Activated CD4-positive, CD25-positive, alpha-beta regulatory T cell (primary cell): ENCODE results near the gene NEK6.

Source experiments
- DNase-seq, 4 experiments: peaks; one replicate each; lab custom pipeline; 2025; lab: John Stamatoyannopoulos, UW

NEK6 gene

DNA sequence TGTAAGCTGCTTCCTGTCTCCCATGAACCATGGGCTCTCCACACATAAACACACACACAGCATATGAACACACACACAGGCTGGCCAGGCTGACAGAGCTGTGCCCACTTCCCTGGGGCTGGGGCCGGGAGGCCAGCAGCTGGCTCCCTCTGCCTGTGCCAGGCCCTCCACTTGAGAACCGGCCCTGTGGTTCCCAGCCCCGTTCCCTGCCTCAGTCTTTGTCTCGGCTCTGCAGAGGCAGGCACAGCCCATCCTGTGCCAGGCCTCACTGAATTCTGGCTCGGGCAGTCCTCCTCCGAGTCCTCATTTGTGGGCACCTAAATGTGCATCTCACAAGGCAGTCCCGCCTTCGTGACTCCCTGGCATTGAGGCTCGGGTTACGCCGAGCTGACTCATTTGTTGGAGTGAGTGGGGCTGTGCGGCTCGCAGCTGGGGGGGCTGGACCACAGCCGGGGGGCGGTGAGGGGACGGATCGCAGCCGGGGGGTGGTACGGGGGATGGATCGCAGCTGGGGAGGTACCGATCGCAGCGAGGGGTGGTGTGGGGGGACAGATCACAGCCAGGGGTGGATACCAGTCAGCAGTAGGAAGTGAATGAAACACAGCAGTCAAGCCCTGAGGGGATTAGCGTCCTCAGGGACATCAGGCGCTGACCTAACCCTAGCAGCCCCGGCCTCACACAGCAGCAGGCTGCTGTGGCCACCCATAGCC is 85.2 kb downstream of the NEK6 start:
- no peak for DNase-seq

DNA sequence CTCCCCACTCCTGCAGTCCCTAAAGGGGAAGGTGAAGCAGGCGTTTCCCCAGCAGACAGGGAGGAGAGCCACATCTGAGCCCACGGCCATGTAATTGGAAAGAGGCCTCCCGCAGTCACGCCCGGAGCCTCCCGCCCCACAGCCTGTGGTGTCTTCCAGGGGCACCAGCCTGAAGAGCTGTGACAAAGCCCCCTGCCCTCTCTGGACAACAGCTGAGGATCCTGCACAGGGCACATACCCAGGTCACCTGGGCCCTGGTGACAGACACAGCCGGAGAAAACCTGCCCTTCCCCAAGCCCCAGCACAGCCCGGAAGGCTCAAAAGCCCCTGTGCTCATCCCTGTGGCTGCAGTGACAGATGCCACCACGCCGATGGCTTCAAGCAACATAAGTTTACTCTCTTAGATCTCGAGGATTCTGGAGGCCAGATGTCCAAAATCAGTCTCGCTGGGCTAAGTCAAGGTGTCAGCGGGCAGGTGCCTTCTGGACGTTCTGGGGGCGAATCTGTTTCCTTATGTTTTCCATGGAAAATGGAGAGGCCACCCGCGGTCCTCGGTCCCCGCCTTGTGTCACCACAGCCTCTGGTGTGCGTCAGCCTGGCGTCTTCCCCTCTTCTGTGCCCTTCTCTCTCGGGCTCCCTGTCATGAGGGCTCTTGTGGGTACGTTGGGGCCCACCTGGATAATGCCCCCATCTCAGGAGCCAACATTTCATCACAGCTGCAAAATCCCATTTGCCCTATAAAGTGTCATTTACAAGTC is 86.0 kb downstream of the NEK6 start:
- DNase-seq: no peak

DNA sequence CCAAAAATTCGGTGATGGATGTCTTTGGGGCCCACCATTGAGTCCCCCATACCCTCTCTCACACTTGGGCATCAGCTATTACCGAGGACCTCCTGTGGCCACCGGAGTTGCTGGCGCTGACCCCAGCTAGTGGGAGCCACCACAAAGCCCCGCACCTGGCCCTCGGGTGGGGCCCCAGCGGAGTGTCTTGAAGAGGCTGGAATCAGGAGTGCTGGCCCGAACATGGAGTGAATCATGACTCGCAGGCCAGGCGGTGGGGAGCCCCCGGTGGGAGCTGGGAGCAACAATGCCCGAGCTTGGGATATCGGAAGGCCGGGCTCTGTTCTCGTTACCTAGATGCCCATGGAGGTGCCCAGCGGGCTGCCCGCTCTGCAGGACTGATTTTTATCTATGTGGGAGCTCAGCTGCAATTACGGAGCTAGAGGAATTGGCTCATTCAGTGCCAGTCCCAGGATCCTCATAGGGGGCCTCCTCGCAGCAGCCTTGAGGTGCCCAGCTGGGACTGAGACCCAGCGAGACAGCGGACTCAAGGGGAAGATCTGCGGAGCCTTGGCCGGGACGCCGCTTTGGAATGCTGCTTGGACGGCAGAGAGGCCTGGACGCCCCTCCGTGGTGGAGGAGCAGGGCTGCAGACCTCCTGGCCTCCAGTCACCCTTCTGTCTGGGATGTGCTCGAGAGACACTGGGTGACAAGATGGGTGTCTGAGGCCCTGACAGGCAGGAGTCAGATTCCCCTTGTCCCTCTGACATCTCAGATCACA is 86.7 kb downstream of the NEK6 start:
- DNase-seq: no peak

DNA sequence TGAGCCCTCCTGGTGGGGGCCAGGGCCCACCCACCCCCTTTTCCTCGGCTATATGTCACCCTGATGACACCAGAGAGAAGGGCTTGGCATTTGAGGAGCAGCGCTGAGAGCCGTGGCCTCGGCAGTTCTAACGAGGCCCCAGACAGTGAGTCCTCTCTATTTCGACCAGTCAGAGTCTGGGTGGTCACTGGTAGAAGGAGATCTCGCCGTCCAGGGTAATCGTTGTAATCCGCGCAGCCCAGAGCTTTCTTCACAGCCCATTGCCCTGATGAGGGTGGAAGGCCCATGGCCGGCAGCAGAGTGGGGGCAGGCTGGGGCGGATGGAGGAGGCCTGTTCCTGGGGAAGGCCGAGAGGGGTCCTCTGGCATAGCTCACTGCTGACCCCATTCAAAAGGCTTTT is 87.3 kb downstream of the NEK6 start:
- DNase-seq: no peak

DNA sequence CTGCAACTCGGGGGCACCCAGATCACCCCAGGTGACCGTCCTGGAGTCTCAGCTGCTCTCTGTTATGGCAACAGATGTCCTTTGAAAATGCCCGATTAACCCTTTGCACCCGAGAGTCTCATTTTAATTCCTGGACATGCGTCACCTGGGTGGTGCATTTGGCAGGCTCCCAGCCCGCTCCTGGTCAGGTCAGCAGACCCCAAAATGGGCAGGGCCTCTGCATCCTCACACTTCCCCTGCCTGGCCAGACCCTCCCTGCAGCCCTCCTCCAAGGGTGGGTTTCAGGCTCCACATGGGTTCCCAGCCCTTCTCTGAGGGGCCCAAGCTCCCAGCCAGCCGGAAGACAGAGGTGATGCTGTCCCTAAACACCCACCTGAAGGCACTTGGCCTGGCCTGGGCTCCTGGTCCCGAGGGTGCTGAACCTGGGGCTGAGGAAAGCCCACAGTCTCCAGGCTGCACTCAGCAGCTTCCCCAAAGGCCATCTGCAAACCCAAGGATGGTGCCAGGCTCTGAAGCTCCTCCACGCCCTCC is 88.1 kb downstream of the NEK6 start:
- no peak for DNase-seq

DNA sequence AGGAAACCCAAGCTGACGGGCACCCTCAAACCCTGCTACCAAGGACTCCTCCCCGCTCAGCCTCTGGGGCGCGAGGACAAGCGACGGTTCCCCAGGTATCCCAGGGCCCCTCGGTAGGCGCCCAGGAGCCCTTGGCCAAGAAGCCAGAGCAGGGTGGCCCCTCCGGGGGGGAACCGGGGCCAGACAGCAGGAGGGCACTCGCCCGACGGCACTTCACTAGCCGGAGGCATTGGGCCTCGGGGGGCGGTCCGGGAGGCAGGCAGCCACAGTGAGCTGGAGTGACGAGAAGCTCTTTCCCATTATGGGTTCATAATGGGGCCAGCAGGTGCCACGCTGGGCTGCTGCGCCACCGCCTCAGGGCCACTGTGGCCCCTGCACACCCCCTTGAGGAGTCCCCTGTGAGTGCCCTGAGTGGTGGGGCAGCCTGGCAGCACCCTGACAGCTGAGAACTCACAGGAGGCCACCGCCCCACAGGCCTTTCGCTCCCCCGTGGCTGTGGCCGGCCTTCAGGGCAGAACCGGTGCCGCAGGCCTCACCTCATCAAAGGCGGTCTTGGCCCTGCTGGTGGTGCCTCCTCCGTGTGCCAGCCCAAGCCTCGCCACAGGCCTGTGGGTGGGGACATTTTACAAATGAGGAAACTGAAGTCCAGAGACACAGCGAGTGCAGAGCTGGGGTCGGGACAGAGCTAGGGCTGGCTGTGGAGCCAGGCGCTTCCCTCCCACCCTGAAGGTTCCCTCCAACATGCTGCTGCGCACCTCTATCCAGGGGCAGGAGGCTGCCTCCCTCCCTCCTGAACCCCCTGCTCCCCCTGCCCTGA is 88.8 kb downstream of the NEK6 start:
- no peak for DNase-seq

DNA sequence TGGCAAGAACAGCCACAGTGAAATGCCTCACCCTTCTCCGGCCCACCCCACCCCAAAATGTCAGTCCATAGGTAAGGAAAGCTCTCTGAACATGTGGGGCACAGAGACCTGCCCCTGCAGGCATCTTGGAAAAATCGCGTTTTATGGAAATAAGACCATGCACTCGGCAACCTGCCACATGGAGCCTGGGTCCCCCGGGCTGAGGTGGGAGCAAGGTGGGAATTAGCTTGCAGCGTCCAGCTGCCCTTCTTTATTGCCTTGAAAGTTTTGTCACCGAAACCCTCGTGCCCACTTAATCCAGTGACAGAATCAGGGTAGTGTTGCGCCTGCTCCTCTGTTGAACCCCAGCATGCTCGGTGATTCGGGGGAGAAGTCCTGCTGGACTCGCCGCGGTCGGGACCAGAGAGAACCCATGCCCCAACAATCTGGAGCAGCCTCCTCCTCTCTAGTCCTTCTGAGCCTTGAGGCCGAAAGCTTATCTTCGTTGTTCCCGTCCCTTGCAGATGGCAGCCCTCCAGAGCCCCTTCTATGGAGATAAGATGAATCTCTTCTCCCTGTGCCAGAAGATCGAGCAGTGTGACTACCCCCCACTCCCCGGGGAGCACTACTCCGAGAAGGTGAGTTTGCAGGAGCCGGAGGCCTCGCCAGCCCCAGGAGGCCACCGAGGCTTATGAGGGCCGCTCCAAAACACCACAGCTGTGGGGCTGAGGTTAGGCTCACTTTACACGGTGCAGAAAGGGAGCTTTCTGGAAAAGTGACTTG is 89.6 kb downstream of the NEK6 start:
- no peak for DNase-seq

DNA sequence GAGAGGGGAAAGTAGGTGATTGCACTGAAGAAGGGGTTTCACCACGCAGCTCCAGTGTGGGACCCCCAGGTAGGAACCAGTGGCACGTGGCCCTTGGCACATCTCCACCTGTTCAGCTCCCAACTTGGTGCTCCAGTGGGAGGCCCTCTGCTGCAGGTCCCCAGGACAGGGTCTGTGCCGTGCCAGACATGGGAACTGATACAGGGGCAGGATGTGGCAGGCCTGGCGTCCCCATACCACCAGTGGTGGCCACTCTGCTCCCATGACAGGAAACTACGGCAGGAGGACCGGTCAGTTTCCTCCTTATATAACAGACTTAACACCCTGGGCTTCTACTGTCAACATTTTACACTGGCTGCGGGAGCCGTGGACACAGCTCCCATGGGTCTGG is 90.2 kb downstream of the NEK6 start:
- no peak for DNase-seq

DNA sequence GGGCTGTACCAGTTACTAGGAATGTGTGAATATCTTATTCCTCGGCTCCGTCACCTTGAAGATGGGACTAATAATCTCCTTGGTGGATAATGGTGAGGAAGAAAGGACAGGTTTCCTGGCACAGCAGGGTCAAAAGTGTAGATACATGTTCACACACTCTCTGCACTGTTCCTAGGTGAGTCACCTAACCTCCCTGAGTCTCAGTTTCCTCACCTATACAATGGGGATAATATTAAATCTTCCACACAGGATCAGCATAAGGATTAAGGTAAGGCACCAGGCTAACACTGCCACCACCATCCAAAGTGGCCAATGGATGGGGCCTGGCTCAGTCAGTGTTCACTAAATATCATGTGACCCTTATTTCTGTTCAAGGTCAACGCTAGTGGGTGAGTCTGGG is 90.6 kb downstream of the NEK6 start:
- DNase-seq: no peak

DNA sequence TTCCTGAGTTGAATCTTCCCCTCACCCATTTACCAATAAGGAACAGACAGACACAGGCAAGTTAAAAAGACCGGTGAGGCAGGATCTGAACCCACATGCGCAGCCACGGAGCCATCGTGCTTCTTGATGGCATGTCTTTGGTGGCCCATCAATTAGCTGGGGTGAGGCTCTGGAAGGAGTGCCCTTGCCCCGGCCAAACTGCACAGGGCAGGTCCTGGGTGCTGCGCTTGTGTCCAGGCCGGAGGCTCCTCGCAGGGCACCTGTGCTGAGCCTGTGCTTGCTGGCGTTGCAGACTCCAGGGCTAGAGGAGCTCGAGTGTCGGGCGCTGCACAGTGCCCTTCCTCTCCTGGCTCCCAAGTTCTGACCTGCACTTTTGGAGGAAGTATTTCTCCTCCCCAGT is 91.1 kb downstream of the NEK6 start:
- DNase-seq: no peak

DNA sequence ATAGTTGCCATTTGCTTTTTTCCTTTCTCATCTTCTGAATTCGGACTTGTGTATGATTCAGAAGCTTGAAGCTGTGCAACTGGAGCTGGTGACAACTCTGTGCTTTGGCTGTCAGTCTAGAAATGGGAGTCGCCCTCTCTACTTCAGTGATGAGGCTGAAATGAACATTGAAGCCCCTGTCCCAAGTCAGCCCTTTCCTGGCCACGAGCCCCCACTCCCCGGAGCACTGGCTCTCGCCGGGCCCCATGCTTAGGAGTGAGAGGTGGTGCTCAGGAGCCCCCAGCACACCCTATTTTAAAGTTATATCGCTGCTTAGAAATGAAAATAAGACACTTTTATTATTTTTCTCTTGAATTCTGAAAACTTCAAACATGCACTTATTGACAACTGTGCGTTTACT is 91.5 kb downstream of the NEK6 start:
- DNase-seq: no peak

DNA sequence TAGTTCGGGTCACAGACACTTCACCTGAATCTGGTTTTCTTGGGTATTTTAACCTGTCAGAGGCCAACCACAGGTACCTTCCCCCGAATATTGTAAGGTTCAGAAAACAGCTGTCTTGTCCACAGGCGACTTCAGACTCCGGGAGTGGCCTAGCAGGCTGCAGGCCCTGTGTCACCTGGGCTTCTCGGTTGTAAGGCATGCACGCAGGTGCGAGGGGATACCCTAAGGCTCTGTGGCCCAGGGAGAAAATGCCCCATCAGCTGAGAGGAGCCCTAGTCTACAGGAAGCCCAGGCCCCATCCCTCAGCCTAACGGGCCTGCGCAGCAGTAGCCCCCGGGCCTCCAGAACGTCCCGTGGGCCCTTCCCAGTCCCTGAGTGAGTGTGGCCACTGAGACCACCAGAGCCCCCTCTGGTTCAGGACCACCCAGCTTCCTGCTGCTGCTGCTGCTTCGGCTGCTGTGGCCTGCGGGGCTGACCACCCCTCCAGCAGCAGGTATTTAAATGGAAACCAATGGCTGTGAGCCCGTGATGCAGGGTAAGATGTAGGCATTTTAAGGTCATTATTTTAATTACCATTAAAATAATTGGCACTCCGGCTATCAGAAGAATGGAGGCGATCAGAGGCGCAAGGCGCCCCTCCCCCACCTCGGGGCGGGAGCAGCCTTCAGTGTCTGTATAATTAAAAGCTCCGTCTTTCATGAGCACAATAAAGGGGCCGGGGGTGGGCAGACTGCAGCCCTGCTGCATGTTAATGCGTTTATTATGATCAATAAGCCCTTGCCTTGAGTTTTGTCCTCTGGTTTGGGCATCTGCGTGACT is 92.1 kb downstream of the NEK6 start:
- DNase-seq: no peak

DNA sequence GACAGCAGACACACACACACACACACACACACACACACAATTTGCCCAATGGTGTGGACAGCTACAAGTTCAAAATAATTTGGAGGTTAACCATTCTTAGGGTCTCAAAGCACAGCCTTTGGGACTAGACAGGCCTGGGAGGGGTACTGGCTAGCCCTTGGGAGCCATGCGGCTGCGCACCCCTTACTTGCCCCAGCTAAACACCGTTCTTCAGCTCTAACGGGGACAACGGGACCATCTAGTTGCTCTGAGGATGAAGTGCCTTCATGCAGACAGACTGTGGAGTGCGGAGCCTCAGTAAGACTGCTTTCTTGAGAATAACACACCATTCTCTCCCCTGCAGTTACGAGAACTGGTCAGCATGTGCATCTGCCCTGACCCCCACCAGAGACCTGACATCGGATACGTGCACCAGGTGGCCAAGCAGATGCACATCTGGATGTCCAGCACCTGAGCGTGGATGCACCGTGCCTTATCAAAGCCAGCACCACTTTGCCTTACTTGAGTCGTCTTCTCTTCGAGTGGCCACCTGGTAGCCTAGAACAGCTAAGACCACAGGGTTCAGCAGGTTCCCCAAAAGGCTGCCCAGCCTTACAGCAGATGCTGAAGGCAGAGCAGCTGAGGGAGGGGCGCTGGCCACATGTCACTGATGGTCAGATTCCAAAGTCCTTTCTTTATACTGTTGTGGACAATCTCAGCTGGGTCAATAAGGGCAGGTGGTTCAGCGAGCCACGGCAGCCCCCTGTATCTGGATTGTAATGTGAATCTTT is 92.9 kb downstream of the NEK6 start:
- DNase-seq: no peak

DNA sequence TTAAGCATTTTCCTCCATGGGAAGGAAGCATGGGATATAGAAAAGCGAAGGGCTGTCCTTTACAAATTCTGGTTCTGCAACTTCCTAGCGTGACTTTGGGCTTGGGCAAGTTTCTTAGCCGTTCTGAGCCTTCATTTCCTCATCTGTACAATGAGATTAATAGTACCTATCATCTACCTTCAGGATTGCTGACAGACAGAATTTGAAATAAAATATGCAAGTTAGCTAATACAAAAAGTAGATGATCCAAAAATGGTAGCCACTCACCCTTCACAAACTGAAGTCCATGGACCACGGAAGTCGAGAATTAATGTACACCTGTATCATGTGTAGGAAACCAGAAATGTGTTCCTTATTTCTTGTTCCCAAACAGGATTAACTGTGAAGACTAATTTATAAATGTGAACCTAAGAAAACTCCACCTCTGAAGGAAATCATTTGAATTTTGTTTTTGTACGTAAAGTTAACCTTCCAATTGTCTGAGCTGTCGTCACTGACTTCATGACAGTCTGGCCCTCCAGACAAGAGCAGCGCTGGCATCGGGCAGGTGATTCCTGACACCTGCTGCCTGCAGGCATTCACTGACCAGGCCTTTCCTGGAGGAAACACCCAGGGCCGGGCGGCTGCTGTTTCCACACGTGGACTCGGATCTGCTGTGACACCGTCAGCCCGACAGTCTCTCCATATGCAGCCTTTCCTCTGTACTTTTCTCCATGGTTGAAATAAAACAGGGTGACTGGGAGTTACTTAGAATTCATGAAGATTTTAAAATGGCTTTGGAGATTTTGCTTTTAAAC is 94.1 kb downstream of the NEK6 start:
- DNase-seq: no peak

DNA sequence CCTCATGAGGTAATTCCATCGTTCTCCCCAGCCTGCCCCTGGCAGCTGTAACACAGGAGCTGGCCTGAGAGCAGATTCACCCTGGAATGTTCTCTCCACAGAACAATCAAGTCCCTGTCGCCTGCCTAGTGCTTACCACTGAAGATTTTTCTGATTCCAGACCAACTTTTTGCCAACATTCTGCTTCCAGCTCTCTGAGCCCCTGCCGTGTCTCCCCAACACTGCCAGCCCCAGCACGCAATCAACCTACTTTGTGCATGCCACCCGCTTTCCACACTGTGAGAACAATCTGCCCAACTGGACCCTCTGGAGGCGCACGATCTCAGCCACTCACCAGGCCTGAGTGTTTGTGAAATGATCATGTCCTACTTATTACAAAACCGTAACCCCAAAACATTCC is 94.9 kb downstream of the NEK6 start:
- no peak for DNase-seq

DNA sequence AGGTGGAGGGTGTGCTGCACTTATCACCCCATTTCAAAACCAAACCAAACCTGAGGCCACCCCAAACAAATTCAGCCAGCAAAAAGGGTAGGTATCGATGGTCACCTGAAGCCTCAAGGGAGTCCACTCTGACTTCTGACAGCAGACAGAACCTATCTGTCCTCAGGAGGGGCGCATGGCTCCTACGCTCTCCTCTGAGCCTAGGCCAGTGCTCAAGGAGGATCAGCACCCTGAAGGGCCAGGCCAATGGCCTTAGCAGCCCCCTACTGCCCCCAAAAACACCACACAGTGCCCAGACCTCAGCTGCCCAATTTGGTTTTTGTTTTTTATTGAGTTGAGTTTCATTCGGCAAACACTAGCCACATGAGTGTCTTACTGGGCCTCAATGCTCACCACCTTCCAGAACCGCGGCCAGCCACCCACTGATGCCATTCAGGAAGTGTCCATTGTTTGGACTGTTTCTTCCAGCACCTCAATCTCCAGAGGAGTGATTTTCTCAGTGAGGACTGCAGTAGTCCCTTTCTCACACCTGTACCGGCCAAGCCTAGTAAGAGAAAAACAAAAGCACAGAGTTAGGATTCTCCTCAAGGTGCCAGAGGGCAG is 95.5 kb downstream of the NEK6 start:
- DNase-seq: no peak

DNA sequence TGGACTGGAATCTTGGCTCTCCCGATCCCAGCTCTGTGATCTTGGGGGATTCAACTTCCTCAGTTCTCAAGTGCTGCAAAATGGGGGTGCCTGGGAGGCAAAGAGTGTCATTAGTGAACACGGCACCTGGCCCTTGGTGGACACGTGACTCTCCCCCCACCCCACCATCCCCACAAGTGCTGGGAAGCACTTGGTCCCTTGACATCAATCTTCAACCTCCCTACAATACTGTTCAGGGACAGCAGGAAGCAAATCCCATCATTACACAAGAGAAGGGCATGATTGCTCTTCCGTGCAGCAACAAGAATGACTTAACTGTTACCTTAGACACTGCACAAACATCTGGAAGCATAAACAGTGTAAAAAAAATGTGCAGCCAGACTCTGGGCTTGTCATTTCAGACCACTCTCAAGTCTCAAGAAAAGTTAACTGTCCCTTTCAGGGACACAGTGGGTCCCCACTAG is 96.1 kb downstream of the NEK6 start:
- DNase-seq: no peak
